Body of pancreas (tissue), 4 donors: ENCODE measurements around the gene ORC2. TPM values are rescaled to one million over a fixed set of nuclear protein-coding genes. Genes with fewer than 3 reads are reported as not detected.

Source experiments
- ATAC-seq: fragments of 150-250 bp; one replicate; pipeline ENCODE4 v1.9.1; 2016
- DNase-seq, 4 donors: peaks; one replicate each; pipeline ENCODE4 v3.0.0-alpha.2; 2019
- H3K27ac ChIP-seq, 4 donors: fragments of 200-600 bp; sonication (generic); 1 replicate in 3 of 4; 2 replicates in 1 of 4; pipeline versions ENCODE4 v1.5.1 to v1.6.1; 2016 to 2019; ENCODE audit warnings: mild to moderate bottlenecking in 1 of 4, mixed read lengths in 1 of 4, moderate library complexity in 1 of 4
- H3K27me3 ChIP-seq, 2 donors: fragments of 200-600 bp; sonication (generic); one replicate each; pipeline ENCODE4 v1.6.0; 2016; ENCODE audit warnings: mild to moderate bottlenecking in 1 of 2
- H3K36me3 ChIP-seq, 2 donors: fragments of 200-600 bp; sonication (generic); replicated peaks in 1 of 2; 2 replicates each; pipeline ENCODE4 v1.5.1; 2016; ENCODE audit warnings: low read depth in 2 of 2; ENCODE audit not compliant: insufficient read depth in 1 of 2
- H3K4me1 ChIP-seq: fragments of 200-600 bp; sonication (generic); one replicate; pipeline ENCODE4 v1.6.0; 2016
- H3K4me3 ChIP-seq, 2 donors: fragments of 200-600 bp; sonication (generic); 1 replicate in 1 of 2; 2 replicates in 1 of 2; pipeline ENCODE4 v1.5.1; 2016 to 2019
- H3K9me3 ChIP-seq, 3 donors: fragments of 200-600 bp; sonication (generic); 1 replicate in 2 of 3; 2 replicates in 1 of 3; pipeline ENCODE4 v1.5.1; 2016
- CTCF ChIP-seq, 7 experiments: fragments of 450-650 bp in 4 of 7; fragments of 200-600 bp in 3 of 7; sonication (generic) in 3 of 7; IDR thresholded peaks; one replicate each; pipeline ENCODE4 v1.5.1; 2016 to 2019; ENCODE audit warnings: antibody characterized with exemption in 7 of 7
- POLR2A ChIP-seq, 3 donors: fragments of 450-650 bp; IDR thresholded peaks; one replicate each; pipeline ENCODE4 v1.6.1; 2016; ENCODE audit warnings: antibody characterized with exemption in 3 of 3, mild to moderate bottlenecking in 2 of 3
- WGBS, 2 donors: methylation state at CpG; one replicate each; pipeline ENCODE4 v1.1.5; 2017; 5-methylcytosine and 5-hydroxymethylcytosine counted together
- intact Hi-C: fragments of 100-400 bp; cut with DNase I; formaldehyde crosslinking; loops from one replicate; pipeline ENCODE4 v1.15.1; 2023
- total RNA-seq, 2 donors: library from RNA; depleted of rRNA; stranded (reverse); fragments of >200 nt; gene quantifications; one replicate each; pipeline ENCODE4 v1.1.0, GENCODE V29; 2016

ORC2 gene
- total RNA-seq, 2 donors from 2014 or later = 9.2 to 17.1 TPM

DNA sequence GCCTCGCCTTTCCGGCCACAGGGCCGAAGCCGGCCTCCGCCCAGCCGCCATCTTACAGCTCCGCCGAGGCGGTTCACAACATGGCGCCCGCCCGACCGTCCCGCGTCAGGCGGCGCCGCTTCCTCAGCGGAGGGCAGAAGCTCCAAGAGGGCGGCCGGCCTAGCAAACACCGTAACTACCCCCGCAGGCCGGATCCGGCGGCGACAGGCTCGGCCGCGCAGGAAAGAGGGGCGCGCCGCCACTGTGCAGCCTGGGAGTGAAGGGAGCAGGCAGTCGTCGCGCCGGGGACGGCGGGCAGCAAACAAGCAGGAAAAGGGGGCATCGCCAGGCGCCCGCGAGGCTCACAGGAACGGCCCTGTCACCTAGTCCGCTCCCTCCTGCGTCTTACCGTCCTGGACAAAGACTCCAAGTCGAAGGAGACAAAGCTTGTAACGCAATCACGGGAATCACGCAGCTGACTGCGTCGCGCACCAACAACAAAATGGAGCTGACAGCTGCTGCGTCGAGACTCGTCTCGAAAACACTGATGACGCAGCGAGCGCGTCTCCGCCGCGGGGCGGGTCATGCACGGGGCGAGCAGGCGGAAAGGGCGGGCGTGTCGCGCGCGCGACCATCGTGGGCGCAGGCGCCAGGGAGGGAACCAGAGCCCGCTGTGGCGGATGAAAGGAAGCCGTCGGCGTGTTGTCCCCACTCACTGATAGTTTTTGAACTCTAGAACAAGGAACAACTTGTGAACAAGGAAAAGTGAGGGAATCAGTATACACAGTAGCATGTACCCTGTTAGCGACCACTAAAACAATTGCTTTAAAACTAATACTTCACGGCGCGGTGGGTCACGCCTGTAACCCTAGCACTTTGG, 99.1 kb downstream of the ORC2 start, which contains the start of gene CLK1:
CLK1 (minus strand) TSS at position 483 of the 859 bp plus-strand sequence. CDS start 2,796 bp downstream, outside the sequence.
- WGBS, 2 donors = 0 to 1% methylated on average over 26 to 89 of the region's 89 CpGs
- ATAC-seq = peak; percentile 92
- peak; percentile 95 to 97 (median 96) for DNase-seq
- no peaks in the 10 kb centered on the region for H3K9me3 ChIP-seq
- H3K36me3 ChIP-seq = peaks cover 0 to under 1% of the 10 kb centered on the region in 2 donors
- TF ChIP-seq POLR2A (IDR thresholded peaks at IDR 0.05) (peak; percentile 99 to 100 (median 99)), CTCF (IDR thresholded peaks at IDR 0.05) (no peak)
- intact Hi-C loops = no loop called here
- H3K27ac ChIP-seq = peak within 1 kb of the TSS; percentile 98 to 100 (median 100)
- H3K4me1 ChIP-seq = peaks cover 43% of the 10 kb centered on the region
- H3K4me3 ChIP-seq = peak within 1 kb of the TSS; percentile 57 to 100
- H3K27me3 ChIP-seq = no peaks in the 10 kb centered on the region

GRCh38 chr2:200863782-200864175, 99.7 kb downstream of the ORC2 start:
- intact Hi-C loops = no loop called here
- Histone ChIP-seq H3K4me1 (peaks cover 50% of the 10 kb centered on the region), H3K27ac (peak overlapping the region; percentile 98 to 100 (median 100)), H3K27me3 (no peaks in the 10 kb centered on the region), H3K36me3 (peaks cover 0 to 7% of the 10 kb centered on the region in 2 donors), H3K9me3 (no peaks in the 10 kb centered on the region), H3K4me3 (peak overlapping the region; percentile 57 to 100)
- DNase-seq (peak in 2 of 4 donors; percentile 26 to 31), ATAC-seq (peak; percentile 4)
- 1% methylated on average over 19 of the region's 19 CpGs for WGBS, 2 donors
- TF ChIP-seq POLR2A (IDR thresholded peaks at IDR 0.05) (no peak), CTCF (IDR thresholded peaks at IDR 0.05) (no peak)

- intact Hi-C loops = no loop called here
- H3K36me3 ChIP-seq = peaks cover 2 to 17% of the 10 kb centered on the region in 2 donors
- H3K9me3 ChIP-seq = no peaks in the 10 kb centered on the region
- H3K27me3 ChIP-seq = no peaks in the 10 kb centered on the region
- H3K4me1 ChIP-seq = peaks cover 57% of the 10 kb centered on the region
- DNase-seq (peak in 3 of 4 donors; percentile 32 to 59 (median 51)), ATAC-seq (no peak)
- TF ChIP-seq CTCF (IDR thresholded peaks at IDR 0.05) (no peak), POLR2A (IDR thresholded peaks at IDR 0.05) (peak in 2 of 3 donors; percentile 58 to 73)
- peak overlapping the region; percentile 57 to 100 for H3K4me3 ChIP-seq
- peak overlapping the region; percentile 98 to 100 (median 100) for H3K27ac ChIP-seq
- WGBS, 2 donors = 0% methylated on average over 13 of the region's 13 CpGs
Observed at GRCh38 chr2:200862532-200863000, 100.9 kb downstream of the ORC2 start.

DNA sequence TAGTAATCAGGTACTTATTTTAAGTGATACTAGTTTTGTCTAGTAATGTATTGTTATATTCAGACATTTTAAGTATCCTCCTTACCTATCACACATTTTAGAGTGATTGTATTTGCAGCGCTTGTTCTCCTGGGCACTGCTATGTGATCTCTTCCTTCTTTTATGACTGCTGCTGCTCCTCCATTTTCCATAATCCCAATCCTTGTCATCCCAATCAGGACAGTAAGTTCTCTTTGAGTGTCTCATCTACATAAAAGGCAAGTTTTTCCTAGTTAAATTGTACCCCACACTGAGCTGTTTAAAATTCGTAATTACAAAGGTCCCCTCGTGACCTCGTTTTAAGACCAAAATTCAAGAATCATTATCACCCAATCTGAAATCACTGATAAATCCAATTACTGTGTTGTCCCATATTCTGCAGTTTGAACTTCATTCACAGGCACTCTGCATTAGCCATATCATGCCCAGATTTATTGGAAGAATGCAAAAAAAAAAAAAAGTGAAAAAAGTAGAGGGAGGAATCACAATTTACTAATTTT, 101.8 kb downstream of the ORC2 start:
- intact Hi-C loops = no loop called here
- DNase-seq = no peak

More for the DNA sequence above, 101.8 kb downstream of the ORC2 start:
- Histone ChIP-seq H3K4me3 (peak overlapping the region in 1 of 2 donors; percentile 57), H3K27me3 (no peaks in the 10 kb centered on the region), H3K4me1 (peaks cover 54% of the 10 kb centered on the region), H3K27ac (peak overlapping the region in 3 of 4 donors; percentile 98 to 100 (median 100)), H3K36me3 (peaks cover 10 to 24% of the 10 kb centered on the region in 2 donors), H3K9me3 (no peaks in the 10 kb centered on the region)
- 2% methylated on average over 4 of the region's 4 CpGs for WGBS, 2 donors
- TF ChIP-seq POLR2A (IDR thresholded peaks at IDR 0.05) (no peak), CTCF (IDR thresholded peaks at IDR 0.05) (no peak)
- ATAC-seq = no peak
